GM21529 (cell line): ENCODE results near the gene UNC5A.

Experiments used
- ATAC-seq: cut with Tn5 transposase; IDR thresholded peaks from one replicate; pipeline ENCODE4 v1.9.1; 2021; ENCODE audit not compliant: unreplicated experiment

Gene UNC5A

DNA sequence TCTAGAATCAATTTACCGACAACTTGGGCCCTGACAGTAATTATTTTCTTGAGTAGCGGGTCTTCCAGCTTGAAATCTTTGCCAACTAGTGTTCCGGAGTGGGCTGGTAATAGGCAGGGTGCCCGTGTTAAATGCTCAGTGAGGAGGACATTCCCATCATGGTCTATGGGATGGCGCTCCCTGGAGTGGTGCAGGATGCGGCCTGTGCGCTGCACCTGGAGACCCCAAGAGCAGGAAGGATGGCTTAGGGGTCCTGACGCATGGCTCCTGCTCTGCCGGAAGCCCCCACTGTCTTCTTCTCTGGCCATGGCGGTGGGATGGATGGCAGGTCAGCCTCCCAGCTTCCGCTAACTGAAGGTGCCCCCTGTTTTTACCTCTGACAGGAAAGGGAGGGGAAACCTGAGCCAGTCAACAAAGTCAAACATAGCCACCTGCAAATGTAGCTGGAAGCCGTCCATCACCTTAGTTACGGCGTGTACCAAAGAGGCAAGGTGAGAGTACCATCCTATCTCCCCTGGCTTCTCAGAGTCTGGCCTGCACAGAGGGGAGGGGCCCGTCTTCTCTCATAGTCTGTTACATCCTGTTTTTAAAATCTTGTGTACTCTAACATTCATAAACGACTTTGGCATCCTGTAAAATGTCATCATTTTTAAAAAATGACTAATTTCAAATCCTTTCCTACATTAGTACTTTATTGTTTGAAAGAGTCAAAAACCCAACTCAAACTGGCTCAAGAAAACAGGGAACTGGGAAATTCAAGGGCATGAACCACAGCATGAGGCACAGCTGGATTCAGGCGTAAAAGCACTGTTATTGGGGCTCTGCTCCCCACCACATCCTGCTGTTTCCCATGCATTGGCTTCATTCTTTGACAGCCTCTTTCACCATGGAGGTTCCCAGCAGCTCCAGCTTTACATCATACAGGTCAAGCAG, 28.5 kb upstream of the UNC5A start:
- no peak for ATAC-seq

- ATAC-seq, result no peak
Measured at GRCh38 chr5:176784218-176785165, 25.9 kb upstream of the UNC5A start.

DNA sequence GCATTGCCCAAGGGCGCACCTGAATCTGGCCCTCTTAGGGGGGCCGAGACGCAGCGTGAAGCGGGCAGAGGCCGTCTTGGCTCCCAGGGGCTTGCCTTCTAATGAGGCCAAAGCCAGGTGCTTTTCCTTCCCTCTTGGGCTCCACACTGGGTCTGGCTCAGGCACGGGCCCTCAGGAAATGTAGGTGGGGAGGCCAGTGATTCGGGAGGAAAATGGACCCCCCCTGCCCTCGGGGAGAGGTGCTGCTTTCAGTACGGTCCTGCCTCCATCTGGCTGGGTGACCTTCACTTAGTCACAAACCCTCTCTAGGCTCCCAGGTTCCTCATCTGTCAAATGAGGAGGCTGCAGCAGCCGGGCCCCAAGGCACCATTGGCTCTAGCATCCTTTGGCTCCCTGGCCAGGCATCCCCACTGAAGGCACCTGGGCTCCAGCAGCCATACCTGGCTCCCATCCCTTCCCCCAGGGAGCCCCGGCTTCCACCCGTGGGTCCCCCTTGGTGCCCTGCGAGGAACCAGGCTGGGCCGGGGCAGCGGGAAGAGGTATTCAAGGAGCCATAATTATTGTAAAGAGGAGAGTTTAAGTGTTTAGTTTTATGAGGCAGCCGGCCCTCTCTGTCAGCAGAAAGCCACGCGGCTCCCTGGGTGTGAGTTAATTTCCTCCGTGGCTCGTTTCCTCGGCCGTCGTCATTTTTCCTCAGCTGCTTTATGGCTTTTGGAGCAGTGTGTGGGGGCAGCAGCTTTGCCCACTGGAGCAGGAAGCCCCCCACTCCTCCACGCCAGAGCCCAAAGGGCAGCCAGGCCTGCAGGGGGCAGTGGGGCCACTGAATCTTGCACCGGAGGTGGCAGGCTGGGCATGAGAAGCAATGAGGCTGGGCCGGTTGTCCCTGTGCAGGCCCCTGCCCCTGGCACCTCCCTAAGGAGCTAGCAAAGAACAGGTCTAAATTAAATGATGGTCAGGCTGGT, 24.9 kb upstream of the UNC5A start:
- no peak for ATAC-seq

- no peak for ATAC-seq
Measured at GRCh38 chr5:176787676-176788075, 22.7 kb upstream of the UNC5A start.

DNA sequence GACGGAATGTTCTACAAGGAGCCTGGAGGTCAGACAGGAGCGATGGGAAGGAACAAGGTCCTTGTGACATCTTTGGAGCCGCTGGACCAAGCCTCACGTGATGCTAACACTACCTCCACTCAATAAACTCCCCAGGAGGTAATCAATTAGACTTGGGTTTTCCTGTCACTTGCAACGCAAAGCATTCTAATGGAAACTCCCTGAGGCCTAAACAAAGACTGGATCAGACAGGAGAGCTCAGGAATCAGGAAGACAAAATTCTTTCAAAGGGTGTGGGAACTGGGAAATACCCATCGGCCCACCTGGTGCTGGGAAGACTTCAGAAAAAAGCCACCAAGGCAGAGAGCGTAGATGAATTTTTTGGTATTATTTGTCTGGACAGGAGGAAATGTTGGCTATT, 22.3 kb upstream of the UNC5A start:
- no peak for ATAC-seq

DNA sequence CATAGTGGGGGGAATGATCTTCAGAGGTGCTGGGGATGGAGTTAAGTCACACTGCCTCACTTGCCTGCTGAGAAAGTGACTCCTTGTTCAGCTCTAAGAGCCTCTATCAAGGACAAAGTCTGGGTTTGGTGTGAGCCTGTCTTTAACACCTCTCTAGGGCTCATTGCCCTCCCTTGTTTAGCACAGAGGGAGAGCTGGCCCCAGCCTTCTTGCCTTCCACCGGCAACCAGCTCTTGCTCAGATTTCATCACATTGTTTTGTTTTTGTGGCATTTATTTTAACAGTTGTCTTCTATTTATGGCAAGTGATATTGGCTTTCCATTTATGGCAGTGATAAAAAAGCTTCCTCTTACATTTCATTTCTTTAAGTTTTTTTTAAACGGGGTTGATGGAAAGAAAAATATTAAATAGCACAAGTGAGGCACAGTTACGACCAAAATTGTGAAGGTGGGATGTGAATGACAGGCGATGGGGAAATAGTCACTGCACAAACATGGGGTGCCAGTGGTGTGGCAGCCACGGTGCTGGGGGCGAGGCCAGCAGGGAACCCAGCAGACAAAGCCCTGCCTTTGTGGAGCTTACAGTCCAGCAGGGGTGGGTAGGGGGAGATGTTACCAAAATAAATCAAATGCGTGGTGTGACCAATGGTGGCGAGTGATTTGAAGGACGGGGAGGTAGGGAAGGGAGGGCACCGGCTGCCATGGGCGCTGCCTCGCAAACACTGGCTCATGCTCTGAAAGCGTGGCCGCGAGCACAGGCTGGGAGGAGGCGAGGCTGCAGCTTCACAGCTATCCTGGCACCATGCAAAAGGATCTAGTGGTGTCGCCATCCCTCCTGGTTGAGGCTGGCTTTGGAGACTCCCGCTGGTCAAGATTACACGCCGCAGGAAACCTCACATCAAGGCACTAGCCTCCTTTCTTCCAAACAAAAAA, 21.2 kb upstream of the UNC5A start:
- ATAC-seq, result no peak

DNA sequence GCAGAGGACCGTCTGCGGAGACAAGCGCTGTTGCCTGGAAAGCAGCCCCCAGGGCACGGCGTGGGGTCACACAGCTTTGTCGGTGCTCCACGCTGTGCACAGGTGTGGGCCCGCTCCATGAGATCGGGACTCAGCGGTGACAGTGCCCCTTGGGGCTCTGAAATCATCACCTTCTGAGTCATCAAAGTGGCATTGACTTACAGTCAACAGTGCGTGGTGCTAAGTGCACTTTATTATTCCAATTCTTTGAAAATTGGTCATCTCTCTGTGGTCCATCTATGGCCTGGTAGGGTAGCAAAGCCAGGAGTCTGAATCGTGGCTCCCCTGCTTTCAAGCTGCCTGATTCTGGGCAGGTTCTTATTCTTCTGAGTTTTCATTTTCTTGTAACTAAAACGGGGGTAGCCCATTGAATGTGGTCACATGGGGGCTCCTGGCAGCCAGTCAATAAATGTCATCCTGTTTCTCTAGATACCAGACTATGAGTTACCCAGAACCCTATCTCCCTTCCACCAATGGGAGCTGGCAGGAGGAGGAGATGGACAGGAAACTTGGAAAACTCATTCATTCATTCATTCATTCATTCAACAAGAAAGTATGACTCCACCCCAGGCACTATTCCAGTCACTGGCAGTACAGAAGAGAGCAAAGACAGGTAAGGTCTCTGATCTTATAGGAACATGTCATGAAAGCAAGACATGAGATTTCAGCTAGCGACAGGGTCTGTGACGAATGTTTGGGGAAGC, 20.3 kb upstream of the UNC5A start:
- ATAC-seq, result no peak

GRCh38 chr5:176790941-176791340, 19.4 kb upstream of the UNC5A start:
- ATAC-seq, result no peak

GRCh38 chr5:176792655-176793342, 17.6 kb upstream of the UNC5A start:
- ATAC-seq, result no peak

DNA sequence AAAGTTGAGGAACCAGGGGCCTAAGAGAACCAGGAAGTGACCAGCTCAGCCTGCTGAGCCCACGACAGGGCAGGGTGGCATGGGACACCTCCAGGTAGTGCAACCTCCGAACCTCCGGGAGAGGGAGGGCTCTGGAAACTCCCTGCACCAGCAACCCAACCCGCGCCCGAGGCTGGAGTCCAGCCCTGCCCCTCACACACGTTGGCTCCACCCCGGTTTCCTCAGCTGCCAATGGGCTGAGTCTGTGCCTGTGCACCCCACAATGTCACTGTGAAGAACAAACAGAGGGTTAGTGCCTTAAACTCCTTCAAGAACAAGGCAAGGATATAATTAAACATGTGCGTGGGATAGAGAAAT, 17.0 kb upstream of the UNC5A start:
- ATAC-seq, result no peak

DNA sequence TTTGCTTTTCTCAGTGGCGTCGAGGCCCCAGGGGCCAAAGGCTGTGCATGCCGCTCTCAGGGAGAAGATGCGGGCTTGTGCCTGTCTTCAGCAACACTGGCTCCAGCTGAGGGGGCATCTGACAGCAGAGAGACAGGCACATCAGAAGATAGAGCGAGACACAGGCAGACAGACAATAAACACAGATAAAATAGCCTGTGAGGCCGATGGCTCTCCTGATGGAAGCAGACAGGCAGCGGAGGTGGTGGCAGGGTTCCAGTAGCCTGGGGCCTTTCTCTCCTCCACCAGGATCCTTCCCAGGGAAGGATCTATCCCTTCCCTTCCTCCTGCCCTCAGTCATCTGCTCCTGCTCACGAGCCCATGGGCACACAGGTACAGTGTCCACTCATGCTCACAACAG, 16.6 kb upstream of the UNC5A start:
- no peak for ATAC-seq

- ATAC-seq, result no peak
Measured at GRCh38 chr5:176794509-176794908, 15.8 kb upstream of the UNC5A start.

GRCh38 chr5:176796411-176796810, 13.9 kb upstream of the UNC5A start:
- no peak for ATAC-seq

GRCh38 chr5:176796970-176797369, 13.4 kb upstream of the UNC5A start:
- no peak for ATAC-seq

GRCh38 chr5:176797456-176798050, 12.8 kb upstream of the UNC5A start:
- no peak for ATAC-seq

DNA sequence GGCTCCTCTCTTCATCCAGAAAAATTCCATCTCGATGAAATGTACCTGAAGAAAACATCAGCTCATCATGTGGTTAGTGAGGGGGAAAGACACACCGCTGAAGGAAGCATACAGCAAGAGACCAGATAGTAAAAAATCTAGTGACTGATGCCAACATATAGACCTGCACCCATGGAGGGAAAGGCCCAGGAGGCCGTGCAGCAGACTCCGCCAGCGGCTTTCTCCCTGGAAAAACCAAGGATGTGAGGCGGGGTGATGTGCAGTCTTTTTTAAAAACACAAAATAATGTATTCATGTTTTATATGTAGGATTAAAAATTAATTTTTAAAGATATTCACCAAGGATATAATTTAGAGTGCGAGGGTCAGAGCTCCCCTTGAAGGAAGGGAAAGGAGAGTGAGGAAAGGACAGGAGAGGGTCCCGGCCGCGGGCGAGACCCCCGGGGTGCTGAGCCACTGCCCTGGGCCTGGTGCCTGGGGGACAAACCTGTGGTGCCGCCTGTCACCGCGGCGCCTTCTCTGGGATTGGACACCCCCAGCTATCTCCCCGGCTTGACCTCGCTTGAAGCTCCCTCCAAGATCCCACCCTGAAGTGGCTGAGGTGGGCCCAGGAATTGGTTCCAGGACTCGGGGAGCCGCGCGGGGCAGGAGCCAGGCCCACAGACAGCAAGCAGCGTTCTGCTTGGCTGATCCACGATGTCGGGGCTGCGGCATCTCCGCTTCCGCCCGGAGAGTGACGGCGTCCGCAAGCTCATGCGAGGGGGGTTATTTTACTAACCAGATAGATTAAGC, 12.1 kb upstream of the UNC5A start:
- ATAC-seq, result no peak

GRCh38 chr5:176798949-176799348, 11.4 kb upstream of the UNC5A start:
- ATAC-seq, result no peak
